ENCODE results near the gene KCTD5.

The KCTD5 gene

DNA sequence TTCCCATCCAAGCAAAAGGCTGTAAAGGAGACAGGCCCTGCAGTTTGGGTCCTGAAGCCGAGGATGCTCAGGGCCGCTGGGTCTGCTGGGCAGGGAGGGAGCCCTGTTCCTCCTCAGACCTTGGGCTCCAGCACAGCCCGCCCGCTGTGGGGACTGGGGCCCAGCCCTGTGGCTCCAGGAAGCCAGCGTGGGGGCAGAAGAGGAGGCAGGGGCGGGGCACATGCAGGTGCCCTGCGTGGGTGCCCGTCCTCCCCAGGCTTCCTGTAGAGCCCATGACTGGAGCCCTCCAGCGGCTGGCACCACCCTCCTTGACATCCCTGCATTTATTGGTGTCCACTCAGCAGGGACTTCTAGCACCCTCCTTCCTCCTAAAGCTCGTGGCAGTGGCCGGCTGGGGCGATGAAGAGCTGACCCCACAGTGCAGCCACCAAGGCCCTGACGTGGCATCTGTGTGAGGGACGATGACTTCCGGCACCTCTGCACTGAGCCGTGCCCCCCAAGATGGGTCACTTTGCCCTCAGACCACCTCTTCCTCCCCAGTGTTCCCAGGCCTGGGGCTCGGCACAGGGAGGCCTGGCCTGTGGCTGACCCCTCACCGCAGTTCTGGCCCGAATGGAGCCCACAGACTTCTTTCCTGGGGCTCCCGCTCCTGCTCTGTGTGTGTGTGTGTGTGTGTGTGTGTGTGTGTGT lies 27.8 kb downstream of the KCTD5 start:
- TF ChIP-seq, protein P1, sequence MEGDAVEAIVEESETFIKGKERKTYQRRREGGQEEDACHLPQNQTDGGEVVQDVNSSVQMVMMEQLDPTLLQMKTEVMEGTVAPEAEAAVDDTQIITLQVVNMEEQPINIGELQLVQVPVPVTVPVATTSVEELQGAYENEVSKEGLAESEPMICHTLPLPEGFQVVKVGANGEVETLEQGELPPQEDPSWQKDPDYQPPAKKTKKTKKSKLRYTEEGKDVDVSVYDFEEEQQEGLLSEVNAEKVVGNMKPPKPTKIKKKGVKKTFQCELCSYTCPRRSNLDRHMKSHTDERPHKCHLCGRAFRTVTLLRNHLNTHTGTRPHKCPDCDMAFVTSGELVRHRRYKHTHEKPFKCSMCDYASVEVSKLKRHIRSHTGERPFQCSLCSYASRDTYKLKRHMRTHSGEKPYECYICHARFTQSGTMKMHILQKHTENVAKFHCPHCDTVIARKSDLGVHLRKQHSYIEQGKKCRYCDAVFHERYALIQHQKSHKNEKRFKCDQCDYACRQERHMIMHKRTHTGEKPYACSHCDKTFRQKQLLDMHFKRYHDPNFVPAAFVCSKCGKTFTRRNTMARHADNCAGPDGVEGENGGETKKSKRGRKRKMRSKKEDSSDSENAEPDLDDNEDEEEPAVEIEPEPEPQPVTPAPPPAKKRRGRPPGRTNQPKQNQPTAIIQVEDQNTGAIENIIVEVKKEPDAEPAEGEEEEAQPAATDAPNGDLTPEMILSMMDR (IDR thresholded peaks at IDR 0.05; ENCODE audit: extremely low read depth, missing control alignments): no peak

DNA sequence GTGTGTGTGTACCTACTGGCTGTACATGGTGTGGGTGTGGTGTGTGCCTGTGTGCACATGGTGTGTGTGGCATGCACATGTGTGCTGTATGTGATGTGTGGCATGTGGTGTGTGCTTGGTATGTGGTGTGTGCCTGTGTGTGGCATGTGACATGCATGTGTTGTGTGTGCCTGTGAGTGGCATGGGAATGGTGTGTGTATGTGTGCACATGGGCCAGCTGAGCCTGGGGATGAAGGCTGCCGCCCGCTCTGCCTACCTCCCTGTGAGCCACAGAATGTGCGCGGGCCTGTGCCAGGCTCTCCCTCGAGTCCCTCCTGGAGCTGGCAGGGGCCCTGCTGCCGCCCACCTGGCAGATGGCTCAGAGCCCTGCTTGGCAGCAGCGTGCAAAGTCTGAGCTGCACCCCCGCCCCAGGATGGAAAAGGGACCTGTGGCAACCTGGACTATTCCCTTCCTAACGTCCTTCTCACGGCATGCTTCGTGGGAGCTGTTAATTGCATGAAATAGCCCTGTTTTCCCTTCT lies 28.4 kb downstream of the KCTD5 start:
- no peak for DNase-seq (ENCODE audit: low spot score)
- TF ChIP-seq, protein P1 (IDR thresholded peaks at IDR 0.05; ENCODE audit: extremely low read depth, missing control alignments): no peak

More for the DNA sequence above, 27.8 kb downstream of the KCTD5 start:
- DNase-seq (ENCODE audit: low spot score): no peak

DNA sequence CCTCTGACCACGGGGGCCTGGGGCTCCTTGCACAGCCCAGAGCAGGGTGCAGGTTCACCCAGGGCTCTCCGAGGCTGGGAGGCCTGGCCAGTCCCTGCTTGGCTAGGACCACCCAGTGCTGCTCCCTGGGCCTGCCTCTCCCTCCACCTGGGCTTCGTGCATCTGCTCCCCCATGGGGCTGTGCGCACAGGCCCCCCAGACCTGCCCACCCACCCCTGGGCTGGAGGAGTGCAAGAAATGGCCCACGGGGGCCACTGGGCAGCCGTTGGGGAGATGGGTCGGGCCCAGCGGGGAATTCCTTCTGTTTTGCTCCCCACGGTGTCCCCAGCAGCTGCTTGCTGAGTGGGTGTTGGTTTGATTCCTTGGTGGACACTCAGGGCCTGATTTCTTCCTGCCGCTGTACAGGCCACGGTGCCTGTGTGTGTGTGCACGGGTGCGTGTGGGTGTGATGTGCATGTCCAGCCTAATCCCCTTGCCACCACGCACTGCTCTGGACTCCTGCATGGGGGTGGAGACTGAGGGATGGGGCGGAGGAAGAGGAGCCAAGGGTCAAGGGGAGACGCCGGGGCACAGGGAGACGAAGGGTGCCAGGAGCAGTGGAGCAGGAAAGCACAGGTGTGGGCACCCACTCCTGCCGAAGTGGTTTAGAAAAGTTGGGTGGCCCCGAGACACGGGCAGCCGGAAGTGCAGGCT lies 29.2 kb downstream of the KCTD5 start:
- TF ChIP-seq, protein P1 (IDR thresholded peaks at IDR 0.05; ENCODE audit: extremely low read depth, missing control alignments): no peak
- no peak for DNase-seq (ENCODE audit: low spot score)

DNA sequence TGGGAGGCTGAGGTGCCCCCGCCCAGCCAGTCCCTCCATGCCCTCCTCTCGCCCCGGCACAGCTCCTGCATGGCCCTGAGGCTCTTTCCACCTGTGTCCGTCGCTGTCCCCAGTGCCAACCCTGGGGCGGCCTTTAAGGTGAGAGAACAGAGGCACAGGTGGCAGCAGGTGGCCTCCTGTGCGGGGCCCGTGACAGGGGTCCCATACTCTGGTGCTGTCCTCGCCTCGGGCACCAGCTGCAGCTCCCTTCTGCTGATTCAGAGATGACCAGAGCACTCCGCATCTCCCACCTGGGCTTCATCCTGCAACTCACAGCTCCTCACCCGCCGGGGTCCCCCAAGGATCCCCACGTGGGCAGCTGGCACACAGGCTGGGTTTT lies 29.7 kb downstream of the KCTD5 start:
- TF ChIP-seq, protein P1 (IDR thresholded peaks at IDR 0.05; ENCODE audit: extremely low read depth, missing control alignments): no peak

DNA sequence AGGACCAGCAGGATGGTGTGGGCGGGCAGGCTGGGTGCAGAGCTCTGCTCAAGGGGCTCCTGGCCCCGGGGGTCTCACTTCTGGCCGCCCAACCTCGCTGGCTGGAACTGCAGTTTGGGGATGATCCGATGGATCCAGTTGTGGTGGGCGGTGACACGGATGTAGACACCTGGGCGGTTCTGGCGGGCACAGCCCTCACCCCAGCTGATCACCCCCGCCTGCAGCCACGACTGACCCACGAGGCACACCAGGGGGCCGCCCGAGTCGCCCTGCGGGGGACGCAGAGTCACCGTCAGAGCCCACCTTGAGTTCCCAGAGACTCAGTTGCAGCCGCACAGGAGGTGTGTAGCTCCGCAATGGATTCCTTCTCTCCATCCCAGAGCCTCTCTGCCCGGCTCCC lies 30.2 kb downstream of the KCTD5 start:
- TF ChIP-seq, protein P1 (IDR thresholded peaks at IDR 0.05; ENCODE audit: extremely low read depth, missing control alignments): no peak
- no peak for DNase-seq (ENCODE audit: low spot score)

More for the DNA sequence above, 29.7 kb downstream of the KCTD5 start:
- no peak for DNase-seq (ENCODE audit: low spot score)

DNA sequence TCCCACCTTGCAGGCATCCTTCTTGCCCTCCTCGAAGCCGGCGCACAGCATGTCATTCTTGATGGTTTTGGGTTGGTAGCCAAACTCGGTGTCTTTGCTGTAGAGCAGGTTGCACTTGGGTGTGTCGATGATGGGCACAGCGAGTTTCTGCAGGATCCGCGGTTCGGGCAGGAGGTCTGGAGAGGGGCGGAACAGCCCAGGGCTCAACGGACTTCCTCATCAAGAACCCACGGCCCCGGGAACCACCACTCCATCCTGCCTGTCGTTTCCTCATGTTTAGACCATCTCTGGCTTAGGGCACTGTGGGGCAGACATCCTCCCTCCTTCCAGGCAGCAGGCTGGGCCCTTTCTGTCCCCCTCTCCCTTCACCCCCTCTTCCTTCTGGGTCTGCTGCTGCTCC lies 31.2 kb downstream of the KCTD5 start:
- TF ChIP-seq, protein P1 (IDR thresholded peaks at IDR 0.05; ENCODE audit: extremely low read depth, missing control alignments): no peak

More for the DNA sequence above, 31.2 kb downstream of the KCTD5 start:
- no peak for DNase-seq (ENCODE audit: low spot score)
